Smooth muscle cell (in vitro differentiated cells): ENCODE data around the gene IFT88. TPM values are rescaled to one million over a fixed set of nuclear protein-coding genes. Genes with fewer than 3 reads are reported as not detected.

Experiments
- DNase-seq: peaks from one replicate; lab custom pipeline; 2025; ENCODE audit not compliant: unreplicated experiment; lab: John Stamatoyannopoulos, UW
- H2AFZ ChIP-seq: fragments of 200-600 bp; sonication (generic); 2 replicates; pipeline ENCODE4 v1.6.0; 2016; ENCODE audit warnings: antibody characterized with exemption, low read depth, mild to moderate bottlenecking
- H3F3A ChIP-seq: fragments of 200-600 bp; sonication (generic); 2 replicates; pipeline ENCODE4 v1.6.0; 2017; ENCODE audit warnings: antibody characterized with exemption, low read depth
- H3K27ac ChIP-seq: fragments of 200-600 bp; sonication (generic); 2 replicates; pipeline ENCODE4 v1.5.1; 2016; ENCODE audit warnings: low read depth, mild to moderate bottlenecking
- H3K27me3 ChIP-seq: fragments of 200-600 bp; sonication (generic); 2 replicates; pipeline ENCODE4 v1.6.1; 2016; ENCODE audit warnings: low read depth, mild to moderate bottlenecking
- H3K36me3 ChIP-seq: fragments of 200-600 bp; sonication (generic); 2 replicates; pipeline ENCODE4 v1.5.1; 2016; ENCODE audit warnings: low read depth
- H3K4me1 ChIP-seq: fragments of 200-600 bp; sonication (generic); 2 replicates; pipeline ENCODE4 v1.5.1; 2016; ENCODE audit warnings: low read depth
- H3K4me2 ChIP-seq: fragments of 200-600 bp; sonication (generic); 2 replicates; pipeline ENCODE4 v1.6.0; 2016; ENCODE audit warnings: mild to moderate bottlenecking
- H3K4me3 ChIP-seq: fragments of 200-600 bp; sonication (generic); 2 replicates; pipeline ENCODE4 v1.5.1; 2016; ENCODE audit warnings: mild to moderate bottlenecking
- H3K79me2 ChIP-seq: fragments of 200-600 bp; sonication (generic); 2 replicates; pipeline ENCODE4 v1.6.0; 2016; ENCODE audit warnings: low read depth, mild to moderate bottlenecking
- H3K9ac ChIP-seq: fragments of 200-600 bp; sonication (generic); 2 replicates; pipeline ENCODE4 v1.6.0; 2016; ENCODE audit warnings: low read depth
- H3K9me3 ChIP-seq: fragments of 200-600 bp; sonication (generic); replicated peaks from 2 replicates; pipeline ENCODE4 v1.5.1; 2016; ENCODE audit warnings: low read depth
- H4K20me1 ChIP-seq: fragments of 200-600 bp; sonication (generic); 2 replicates; pipeline ENCODE4 v1.6.0; 2016; ENCODE audit warnings: low read depth
- CTCF ChIP-seq: fragments of 200-600 bp; sonication (generic); IDR thresholded peaks from 2 replicates; pipeline ENCODE4 v1.5.1; 2017; ENCODE audit warnings: borderline replicate concordance, mild to moderate bottlenecking, antibody characterized with exemption; ENCODE audit not compliant: insufficient read depth, poor library complexity, severe bottlenecking
- WGBS: methylation state at CpG from one replicate; pipeline ENCODE4 v1.1.7; 2016; ENCODE audit warnings: low lambda C conversion rate; 5-methylcytosine and 5-hydroxymethylcytosine counted together
- polyA plus RNA-seq: library from polyadenylated mRNA; unstranded; fragments of >200 nt; fragmentation: Nextera tagmentation; extraction: Ambion mirVana; gene quantifications from 2 replicates; pipeline ENCODE4 v1.2.1, GENCODE V29; 2016
- total RNA-seq: library from RNA; depleted of rRNA; stranded (reverse); fragments of >200 nt; gene quantifications from 2 replicates; pipeline ENCODE4 v1.2.3, GENCODE V29; 2014

Gene IFT88
- total and polyA plus RNA-seq, 2 experiments from 2014 or later: 9.0 to 13.4 TPM

- Histone ChIP-seq H3K36me3 (no peaks in the 10 kb centered on the region), H3K4me3 (no peak overlapping the region), H3K27ac (no peak overlapping the region), H3F3A (no peaks in the 10 kb centered on the region), H3K9me3 (no peaks in the 10 kb centered on the region), H3K79me2 (no peaks in the 10 kb centered on the region), H3K4me2 (no peak overlapping the region), H3K27me3 (no peaks in the 10 kb centered on the region), H2AFZ (no peak overlapping the region), H3K9ac (no peak overlapping the region), H3K4me1 (no peaks in the 10 kb centered on the region), H4K20me1 (no peaks in the 10 kb centered on the region)
- no peak for DNase-seq
- TF ChIP-seq CTCF: no peak
- WGBS: 77% methylated on average over 4 of the region's 4 CpGs
These were observed 86.0 kb downstream of the IFT88 start for GRCh38 chr13:20652946-20653345.

GRCh38 chr13:20654156-20654555, 87.2 kb downstream of the IFT88 start:
- Histone ChIP-seq H3K4me1 (no peaks in the 10 kb centered on the region), H2AFZ (no peak overlapping the region), H3K9ac (no peak overlapping the region), H3K4me2 (no peak overlapping the region), H3K4me3 (no peak overlapping the region), H3K9me3 (no peaks in the 10 kb centered on the region), H3K79me2 (no peaks in the 10 kb centered on the region), H4K20me1 (no peaks in the 10 kb centered on the region), H3F3A (no peaks in the 10 kb centered on the region), H3K27ac (no peak overlapping the region), H3K27me3 (no peaks in the 10 kb centered on the region), H3K36me3 (no peaks in the 10 kb centered on the region)
- DNase-seq: no peak
- TF ChIP-seq CTCF: no peak
- WGBS: 90% methylated on average over 1 of the region's 1 CpG

- Histone ChIP-seq H3K79me2 (no peaks in the 10 kb centered on the region), H3K4me3 (no peak overlapping the region), H3K9ac (no peak overlapping the region), H2AFZ (no peak overlapping the region), H3K27ac (no peak overlapping the region), H3K9me3 (no peaks in the 10 kb centered on the region), H3K36me3 (no peaks in the 10 kb centered on the region), H4K20me1 (no peaks in the 10 kb centered on the region), H3K4me2 (no peak overlapping the region), H3K4me1 (no peaks in the 10 kb centered on the region), H3K27me3 (no peaks in the 10 kb centered on the region), H3F3A (no peaks in the 10 kb centered on the region)
- DNase-seq: no peak
- 78% methylated on average over 5 of the region's 5 CpGs for WGBS
- no peak for TF ChIP-seq CTCF
These were observed 91.6 kb downstream of the IFT88 start for GRCh38 chr13:20658451-20659040.

- H3K27me3 ChIP-seq: no peaks in the 10 kb centered on the region
- H3F3A ChIP-seq: no peaks in the 10 kb centered on the region
- H3K4me1 ChIP-seq: no peaks in the 10 kb centered on the region
- no peaks in the 10 kb centered on the region for H4K20me1 ChIP-seq
- no peak overlapping the region for H3K4me2 ChIP-seq
- no peak overlapping the region for H3K27ac ChIP-seq
- H3K9ac ChIP-seq: no peak overlapping the region
- no peaks in the 10 kb centered on the region for H3K79me2 ChIP-seq
- H3K9me3 ChIP-seq: no peaks in the 10 kb centered on the region
- H3K36me3 ChIP-seq: no peaks in the 10 kb centered on the region
- no peak overlapping the region for H3K4me3 ChIP-seq
- TF ChIP-seq CTCF: no peak
- DNase-seq: no peak
- no peak overlapping the region for H2AFZ ChIP-seq
These were observed 97.4 kb downstream of the IFT88 start for GRCh38 chr13:20664351-20664750.
